22Rv1 (cell line): Measurements from ENCODE around the gene LRPPRC.
A peak's percentile ranks its signal among the peaks of the same experiment; 100 is the strongest.

Experiments
- H3K27ac ChIP-seq: fragments of 450-650 bp; 2 replicates; pipeline ENCODE4 v1.5.1; 2017
- ZFX ChIP-seq: fragments of 450-650 bp; IDR thresholded peaks from 2 replicates; pipeline ENCODE4 v1.6.1; 2017; ENCODE audit warnings: antibody characterized with exemption, borderline replicate concordance
- TF ChIP-seq, protein P1 (sequence below): fragments of 450-650 bp; IDR thresholded peaks from 2 replicates; pipeline ENCODE4 v1.5.1; 2017; ENCODE audit warnings: mild to moderate bottlenecking

LRPPRC gene

DNA sequence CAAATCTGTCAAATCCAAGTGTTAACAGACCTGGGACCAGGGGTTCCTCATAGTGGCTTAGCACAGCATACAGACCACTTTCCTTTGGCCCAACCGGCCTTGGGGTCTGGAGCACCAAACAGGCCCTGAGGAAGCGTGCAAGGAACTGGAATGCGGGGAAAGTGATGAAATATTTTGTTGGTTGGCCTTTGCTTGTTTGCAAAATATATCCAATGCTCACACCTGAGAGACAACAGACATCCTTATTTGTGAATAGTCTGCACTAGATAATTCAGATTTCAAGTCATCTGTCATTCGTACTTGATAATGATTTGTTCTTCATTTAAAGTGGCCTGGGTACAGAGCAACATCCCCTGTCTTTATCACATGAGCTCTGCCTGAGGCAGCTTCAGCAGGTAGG is 113.5 kb downstream of the LRPPRC start:
- TF ChIP-seq, protein P1, sequence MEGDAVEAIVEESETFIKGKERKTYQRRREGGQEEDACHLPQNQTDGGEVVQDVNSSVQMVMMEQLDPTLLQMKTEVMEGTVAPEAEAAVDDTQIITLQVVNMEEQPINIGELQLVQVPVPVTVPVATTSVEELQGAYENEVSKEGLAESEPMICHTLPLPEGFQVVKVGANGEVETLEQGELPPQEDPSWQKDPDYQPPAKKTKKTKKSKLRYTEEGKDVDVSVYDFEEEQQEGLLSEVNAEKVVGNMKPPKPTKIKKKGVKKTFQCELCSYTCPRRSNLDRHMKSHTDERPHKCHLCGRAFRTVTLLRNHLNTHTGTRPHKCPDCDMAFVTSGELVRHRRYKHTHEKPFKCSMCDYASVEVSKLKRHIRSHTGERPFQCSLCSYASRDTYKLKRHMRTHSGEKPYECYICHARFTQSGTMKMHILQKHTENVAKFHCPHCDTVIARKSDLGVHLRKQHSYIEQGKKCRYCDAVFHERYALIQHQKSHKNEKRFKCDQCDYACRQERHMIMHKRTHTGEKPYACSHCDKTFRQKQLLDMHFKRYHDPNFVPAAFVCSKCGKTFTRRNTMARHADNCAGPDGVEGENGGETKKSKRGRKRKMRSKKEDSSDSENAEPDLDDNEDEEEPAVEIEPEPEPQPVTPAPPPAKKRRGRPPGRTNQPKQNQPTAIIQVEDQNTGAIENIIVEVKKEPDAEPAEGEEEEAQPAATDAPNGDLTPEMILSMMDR = no peak
- no peak for TF ChIP-seq ZFX

DNA sequence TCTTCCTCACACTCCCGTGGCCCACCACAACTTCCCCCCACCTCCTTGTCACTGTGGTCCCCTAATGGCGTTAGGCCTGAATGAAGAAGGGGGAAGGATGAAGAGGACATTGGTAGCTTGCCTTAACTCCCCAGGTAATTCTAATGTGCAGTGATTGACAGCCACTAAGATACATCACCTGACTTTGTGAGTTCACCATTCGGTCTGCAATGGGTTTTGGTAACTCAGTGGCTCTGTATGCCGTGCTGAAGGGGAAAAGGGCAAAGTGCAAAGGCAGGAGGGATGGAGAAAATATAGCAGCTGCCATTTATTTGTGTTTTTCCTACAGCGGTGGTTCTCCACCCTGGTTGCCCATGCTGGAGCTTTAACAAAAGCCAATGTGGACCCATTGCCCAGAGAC is 114.8 kb downstream of the LRPPRC start:
- TF ChIP-seq ZFX = no peak
- TF ChIP-seq, protein P1 = no peak
- no peak overlapping the region for H3K27ac ChIP-seq

More for the DNA sequence above, 113.5 kb downstream of the LRPPRC start:
- no peak overlapping the region for H3K27ac ChIP-seq

DNA sequence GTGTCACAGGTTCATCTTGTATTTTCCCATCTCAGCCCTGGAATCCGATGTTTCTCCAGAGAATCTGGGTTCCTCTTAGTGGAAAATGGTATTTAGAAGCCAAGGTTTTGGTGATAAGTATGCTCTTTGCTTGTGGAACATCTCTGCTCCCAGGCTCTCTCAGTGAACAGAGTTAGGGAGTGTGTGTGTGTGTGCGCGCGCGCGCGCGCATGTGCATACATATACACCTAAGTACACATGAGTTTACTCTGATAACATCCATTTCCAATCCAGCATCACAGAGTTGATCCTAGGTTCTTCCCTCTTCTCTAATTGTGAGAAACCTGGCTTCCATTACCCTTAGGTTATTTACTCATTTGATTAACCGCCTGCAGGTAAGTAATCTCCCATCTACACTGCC is 115.3 kb downstream of the LRPPRC start:
- H3K27ac ChIP-seq = no peak overlapping the region
- TF ChIP-seq, protein P1 = no peak
- no peak for TF ChIP-seq ZFX

DNA sequence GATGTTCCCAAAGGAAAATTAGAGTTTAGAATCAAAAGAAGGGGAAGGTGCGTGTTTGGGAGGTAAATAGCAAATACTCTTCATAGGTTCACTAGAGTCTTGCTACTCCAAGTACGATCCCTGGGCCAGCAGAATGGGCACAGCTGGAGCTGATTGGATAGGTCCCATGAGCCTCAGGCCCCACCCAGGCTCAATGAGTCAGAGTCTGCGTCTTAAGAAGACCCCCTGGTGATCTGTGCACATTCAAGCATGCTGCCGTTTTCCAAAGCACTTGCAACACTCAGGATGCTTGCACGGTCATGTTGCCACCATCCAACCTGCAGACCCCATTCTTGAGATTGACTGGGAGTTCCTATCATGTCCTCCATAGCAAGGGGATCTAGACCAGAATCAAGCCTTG is 116.5 kb downstream of the LRPPRC start:
- TF ChIP-seq, protein P1 = no peak
- TF ChIP-seq ZFX = no peak
- no peak overlapping the region for H3K27ac ChIP-seq

DNA sequence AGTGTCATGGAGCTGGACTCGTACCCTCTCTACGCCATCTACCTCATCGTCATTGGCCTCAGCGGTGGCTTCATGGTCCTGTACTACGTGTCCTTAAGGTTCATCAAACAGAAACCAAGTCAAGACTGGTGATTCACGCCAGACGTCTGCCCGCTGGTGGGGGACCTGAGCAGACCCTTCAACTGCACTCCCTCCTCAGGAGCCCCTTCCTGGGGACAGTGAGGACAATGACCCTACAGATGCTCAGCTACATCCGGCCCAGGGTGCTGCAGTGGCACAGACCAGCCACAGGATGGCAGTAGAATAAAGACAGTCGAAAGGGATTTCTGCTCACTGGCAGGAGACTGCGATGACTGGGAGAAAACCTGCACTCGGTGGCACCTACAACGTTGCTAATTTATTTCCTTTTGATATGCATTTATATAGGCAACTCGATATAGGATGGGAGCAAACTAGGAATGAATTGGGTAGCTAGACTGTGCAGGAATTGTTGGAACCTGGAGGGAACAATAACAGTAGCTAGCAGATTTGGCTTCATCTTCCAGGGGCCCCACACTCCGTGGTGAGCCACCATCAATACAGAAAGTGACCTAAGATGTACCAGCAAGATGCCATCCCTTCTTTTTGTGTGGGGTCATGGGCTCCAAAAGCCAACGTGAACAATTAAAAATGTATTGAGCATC is 117.9 kb downstream of the LRPPRC start:
- TF ChIP-seq, protein P1 = peak; percentile 82
- TF ChIP-seq ZFX = no peak
- no peak overlapping the region for H3K27ac ChIP-seq

DNA sequence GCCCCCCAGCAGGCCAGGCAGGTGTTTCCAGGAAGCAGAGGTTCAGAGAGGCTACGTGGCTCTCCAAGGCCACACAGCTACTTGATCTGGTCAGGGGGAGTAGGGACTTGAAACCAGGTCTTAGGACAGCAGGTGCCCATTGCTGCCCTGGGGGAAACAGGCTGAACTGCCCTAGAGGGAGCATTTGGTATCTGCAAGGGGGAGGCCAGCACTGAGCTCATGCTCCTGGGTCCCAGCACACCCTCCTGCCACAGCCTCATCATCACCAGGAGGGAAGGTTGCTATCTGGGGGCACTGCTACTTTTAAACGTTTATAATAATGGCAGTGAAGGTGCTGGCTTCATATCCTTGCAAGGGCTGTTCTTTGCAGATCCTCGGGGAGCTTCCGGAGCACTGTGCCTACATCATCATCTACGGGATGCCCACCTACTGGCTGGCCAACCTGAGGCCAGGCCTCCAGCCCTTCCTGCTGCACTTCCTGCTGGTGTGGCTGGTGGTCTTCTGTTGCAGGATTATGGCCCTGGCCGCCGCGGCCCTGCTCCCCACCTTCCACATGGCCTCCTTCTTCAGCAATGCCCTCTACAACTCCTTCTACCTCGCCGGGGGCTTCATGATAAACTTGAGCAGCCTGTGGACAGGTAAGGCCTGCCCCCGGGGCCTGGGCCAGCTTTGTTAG is 120.9 kb downstream of the LRPPRC start:
- TF ChIP-seq, protein P1 = no peak
- TF ChIP-seq ZFX = no peak
- no peak overlapping the region for H3K27ac ChIP-seq

DNA sequence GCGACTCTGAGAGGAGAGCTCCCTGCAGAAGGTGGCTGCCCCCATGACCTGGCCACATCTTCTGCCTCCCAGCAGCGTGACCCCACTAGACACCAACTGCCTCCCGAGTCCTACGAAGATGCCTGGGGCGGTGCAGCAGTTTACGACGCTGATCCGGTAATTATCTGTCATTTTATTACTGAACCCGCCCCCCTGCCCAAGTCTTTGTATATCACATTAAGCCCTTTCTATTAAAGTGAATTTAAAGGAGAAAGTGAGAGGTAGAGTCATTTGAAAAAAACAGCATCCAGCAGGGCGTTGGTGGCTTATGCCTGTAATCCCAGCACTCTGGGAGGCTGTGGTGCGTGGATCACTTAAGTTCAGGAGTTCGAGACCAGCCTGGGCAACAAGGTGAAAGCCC is 123.6 kb downstream of the LRPPRC start:
- H3K27ac ChIP-seq = no peak overlapping the region
- no peak for TF ChIP-seq ZFX
- TF ChIP-seq, protein P1 = no peak
